GM21528 (cell line): Measurements from ENCODE around the gene DTWD1.
"Not testable (repeated sequence)": the region's sequence is repeated elsewhere in the genome, so short reads cannot be mapped to it uniquely, and the experiment has no call there.

Experiments used
- ATAC-seq: cut with Tn5 transposase; IDR thresholded peaks from one replicate; pipeline ENCODE4 v1.9.1; 2021; ENCODE audit warnings: mild to moderate bottlenecking, moderate library complexity; ENCODE audit not compliant: unreplicated experiment, low FRiP score

DTWD1 gene

GRCh38 chr15:49645277-49645676, 24.4 kb downstream of the DTWD1 start:
- ATAC-seq: no peak

- no peak for ATAC-seq
Observed at GRCh38 chr15:49645941-49646340, 25.1 kb downstream of the DTWD1 start.

DNA sequence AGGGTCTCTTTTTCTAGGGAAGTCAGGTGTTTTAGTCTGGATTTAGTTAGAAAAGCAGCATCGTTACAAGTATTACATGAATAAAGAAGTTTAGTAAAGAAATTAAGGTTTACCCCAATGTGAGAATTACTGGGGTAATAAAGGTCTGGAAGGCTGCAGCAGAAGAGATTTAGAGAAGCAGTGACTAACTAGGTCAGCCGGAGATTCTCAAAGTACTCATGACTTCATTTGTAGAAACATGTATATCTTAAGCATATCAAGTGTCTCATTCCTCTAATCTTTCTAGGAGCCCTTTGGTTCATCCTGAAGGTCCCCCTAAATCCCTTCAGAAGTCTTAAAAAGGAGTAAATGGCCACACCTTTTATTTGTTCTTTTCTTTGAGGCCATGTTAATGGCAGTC, 26.0 kb downstream of the DTWD1 start:
- ATAC-seq: no peak

DNA sequence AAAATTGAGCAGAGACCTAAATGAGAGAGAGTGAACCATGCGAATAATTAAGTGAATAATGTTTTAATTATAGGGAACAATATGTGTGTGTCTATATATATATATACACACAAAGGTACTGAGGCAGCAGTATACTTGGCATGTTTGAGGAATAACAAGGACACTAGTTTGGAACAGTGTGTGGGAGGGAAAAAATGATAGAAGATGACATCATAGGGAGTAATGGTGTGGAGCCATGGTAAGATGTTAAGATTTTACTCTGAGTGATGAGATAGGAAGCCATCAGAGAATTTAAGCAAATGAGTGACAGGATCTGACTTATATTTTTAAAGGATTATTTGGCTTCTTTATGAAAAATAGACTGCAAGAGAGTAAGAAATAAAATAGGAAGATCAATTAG, 29.1 kb downstream of the DTWD1 start:
- no peak for ATAC-seq

- no peak for ATAC-seq
Observed at GRCh38 chr15:49650676-49651075, 29.8 kb downstream of the DTWD1 start.

- no peak for ATAC-seq
Observed at GRCh38 chr15:49652922-49653321, 32.1 kb downstream of the DTWD1 start.

GRCh38 chr15:49656734-49657133, 35.9 kb downstream of the DTWD1 start:
- no peak for ATAC-seq

DNA sequence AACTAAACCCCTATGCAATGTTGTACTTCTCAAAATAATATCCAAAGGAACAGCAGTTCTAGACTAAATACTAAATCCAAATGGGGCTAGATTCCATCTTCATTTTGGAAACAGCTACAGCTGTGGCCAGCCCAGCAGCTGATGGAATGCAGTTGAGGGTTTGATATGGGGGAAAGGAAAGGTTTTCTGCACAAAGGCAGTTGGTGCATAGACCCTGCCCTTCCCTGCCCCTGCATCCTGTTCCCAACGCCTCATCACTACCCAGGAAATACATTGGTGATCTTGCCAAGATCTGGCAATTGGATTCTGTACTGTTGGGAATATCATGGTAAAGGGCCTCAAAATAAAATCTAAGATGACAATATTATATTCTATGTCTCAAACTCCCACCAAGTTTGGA, 43.9 kb downstream of the DTWD1 start:
- ATAC-seq: no peak

GRCh38 chr15:49666486-49666885, 45.6 kb downstream of the DTWD1 start:
- not testable (repeated sequence) for ATAC-seq

DNA sequence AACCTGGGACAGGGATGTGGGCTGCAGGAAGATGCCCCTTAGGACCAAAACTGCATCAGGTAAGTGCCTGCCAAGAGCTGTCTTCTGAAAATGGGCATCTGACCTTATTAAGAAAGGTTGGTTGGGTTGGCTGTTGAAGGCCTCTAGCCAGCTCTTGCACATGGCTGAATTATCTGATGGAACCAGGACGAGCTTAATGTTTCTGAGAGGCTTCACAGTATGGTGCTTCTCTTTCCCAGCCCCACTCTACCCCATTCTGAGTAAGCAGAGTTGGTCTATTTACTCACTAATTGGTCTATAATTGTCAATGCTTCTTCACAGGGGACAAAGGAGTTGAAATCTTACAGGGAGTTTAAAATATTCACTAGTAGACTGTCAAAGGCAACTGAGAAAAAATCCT, 48.4 kb downstream of the DTWD1 start:
- no peak for ATAC-seq

DNA sequence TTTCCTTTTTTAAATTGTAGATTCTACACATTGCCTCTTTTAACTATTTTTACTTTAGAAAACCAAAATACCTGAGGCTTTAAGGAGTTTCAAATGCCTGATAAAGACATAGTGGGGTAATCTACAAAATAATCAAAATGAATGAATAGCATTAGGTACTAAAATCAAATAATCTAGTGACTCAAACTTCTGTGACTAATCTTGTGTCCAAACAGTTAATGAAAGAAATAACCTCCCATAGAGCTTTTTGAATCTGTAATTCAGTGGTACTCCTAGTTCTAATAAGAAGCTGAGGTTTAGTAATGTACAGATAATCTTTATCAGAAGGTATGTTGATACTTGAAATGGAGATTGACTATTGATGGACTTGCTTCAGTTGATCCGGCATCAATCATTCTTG, 53.0 kb downstream of the DTWD1 start:
- no peak for ATAC-seq

DNA sequence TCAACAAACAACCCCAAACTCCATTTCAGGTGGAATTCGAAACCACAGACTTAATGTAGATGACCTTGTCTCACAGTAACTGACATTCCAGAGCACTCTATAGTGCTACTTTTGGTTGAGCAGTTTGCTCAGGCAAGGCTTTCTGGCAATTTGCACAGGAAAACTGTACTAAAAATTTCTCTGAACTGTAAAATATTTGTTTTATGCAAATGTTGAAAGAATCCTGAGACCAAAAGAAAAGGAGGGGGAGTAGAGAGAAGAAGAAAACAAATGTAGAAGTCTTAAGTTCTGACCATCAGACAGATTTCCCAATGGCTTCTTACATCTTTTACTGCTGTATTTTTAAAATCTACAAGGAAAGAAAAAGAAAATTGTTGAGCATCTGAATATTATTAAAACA, 53.5 kb downstream of the DTWD1 start:
- ATAC-seq: no peak

GRCh38 chr15:49675041-49675440, 54.2 kb downstream of the DTWD1 start:
- ATAC-seq: no peak

GRCh38 chr15:49678655-49679054, 57.8 kb downstream of the DTWD1 start:
- ATAC-seq: no peak

- ATAC-seq: no peak
Observed at GRCh38 chr15:49686599-49686998, 65.8 kb downstream of the DTWD1 start.

- ATAC-seq: no peak
Observed at GRCh38 chr15:49688135-49688790, 67.4 kb downstream of the DTWD1 start.

DNA sequence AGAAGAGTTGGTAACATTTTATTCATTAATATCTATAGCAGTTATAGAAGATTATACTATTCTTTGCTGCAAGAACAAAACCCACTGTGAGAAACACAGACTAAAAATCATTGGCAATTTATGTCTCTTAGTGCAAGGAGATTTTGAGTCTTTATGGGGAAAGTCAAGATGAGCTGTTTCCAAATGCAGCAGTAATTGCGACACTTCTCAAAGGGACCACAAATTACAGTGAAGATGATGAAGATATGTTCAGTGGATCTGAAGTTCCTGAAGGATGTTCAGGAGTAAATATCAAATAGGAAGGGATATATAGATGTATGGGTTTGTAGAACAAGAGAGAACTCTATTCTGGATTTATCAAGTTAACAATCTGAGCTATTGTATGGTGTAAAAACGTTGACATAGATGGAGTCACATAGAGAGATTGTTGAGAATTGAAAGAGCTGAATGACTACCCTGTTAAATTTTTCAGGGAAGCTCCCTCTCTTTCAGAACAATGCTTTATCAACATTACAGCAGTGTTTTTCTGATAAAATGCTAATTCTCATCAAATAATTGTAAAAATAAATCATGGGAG, 71.8 kb downstream of the DTWD1 start:
- ATAC-seq: no peak

- ATAC-seq: no peak
Observed at GRCh38 chr15:49693498-49693897, 72.7 kb downstream of the DTWD1 start.

DNA sequence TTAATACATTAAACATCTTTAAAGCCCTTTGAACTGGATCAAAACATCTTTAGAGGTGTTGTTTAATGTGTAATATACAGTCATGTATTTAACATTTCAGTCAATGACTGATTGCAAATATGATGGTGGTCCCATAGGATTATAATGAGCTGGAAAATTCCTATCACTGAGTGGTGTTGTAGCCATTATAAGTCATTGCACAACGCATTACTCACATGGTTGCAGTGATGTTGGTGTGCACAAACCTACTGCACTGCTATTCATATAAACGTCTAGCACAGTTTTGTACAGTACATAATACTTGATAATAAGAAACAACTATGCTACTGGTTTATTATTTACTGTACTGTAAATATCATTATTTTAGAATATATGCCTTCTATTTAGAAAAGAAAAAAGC, 75.6 kb downstream of the DTWD1 start:
- ATAC-seq: no peak

DNA sequence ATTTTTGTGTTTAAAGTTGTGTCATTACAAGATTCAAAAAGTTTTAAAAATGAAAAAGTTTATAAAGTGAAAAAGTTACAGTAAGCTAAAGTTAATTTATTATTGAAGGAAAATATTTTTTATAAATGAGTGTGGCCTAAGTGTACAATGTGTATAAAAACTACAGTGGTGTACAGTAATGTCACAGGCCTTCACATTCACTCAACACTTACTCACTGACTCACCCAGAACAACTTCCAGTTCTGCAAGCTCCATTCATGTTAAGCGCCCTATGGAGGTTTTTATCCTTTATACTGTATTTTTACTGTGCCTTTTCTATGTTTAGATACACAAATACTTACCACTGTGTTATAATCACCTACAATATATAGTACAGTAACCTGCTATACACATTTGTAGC, 76.3 kb downstream of the DTWD1 start:
- ATAC-seq: no peak

- not testable (repeated sequence) for ATAC-seq
Observed at GRCh38 chr15:49702982-49703381, 82.1 kb downstream of the DTWD1 start.
